GM12873 (cell line): ENCODE measurements around the gene PBX2.

Source experiments
- TF ChIP-seq, protein P1 (sequence below): IDR thresholded peaks from 2 replicates; pipeline ENCODE4 v1.5.1; 2012; ENCODE audit warnings: low read depth, mild to moderate bottlenecking, moderate library complexity, low read length, control low read depth; ENCODE audit not compliant: insufficient read depth; ENCODE audit errors: missing control alignments

The PBX2 gene

DNA sequence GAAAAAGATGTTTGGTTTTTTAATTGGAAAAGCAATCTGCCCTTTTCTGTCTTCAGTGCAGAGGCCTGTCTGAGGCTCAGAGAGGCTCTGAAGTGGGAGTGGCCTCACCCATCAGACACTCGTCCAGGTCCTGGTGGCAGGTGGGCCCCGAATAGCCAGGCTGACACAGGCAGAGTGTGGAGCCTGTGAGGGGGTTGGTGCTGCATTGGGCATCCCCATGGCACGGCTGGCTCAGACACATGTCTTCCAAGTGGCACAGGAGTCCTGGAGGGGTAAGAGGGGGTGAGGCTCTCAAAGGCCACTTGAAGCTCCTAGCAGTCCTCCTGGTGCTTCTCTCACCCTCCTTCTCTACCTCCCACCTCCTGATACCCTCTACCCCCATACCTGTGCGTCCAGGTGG, 30.0 kb upstream of the PBX2 start:
- TF ChIP-seq, protein P1, sequence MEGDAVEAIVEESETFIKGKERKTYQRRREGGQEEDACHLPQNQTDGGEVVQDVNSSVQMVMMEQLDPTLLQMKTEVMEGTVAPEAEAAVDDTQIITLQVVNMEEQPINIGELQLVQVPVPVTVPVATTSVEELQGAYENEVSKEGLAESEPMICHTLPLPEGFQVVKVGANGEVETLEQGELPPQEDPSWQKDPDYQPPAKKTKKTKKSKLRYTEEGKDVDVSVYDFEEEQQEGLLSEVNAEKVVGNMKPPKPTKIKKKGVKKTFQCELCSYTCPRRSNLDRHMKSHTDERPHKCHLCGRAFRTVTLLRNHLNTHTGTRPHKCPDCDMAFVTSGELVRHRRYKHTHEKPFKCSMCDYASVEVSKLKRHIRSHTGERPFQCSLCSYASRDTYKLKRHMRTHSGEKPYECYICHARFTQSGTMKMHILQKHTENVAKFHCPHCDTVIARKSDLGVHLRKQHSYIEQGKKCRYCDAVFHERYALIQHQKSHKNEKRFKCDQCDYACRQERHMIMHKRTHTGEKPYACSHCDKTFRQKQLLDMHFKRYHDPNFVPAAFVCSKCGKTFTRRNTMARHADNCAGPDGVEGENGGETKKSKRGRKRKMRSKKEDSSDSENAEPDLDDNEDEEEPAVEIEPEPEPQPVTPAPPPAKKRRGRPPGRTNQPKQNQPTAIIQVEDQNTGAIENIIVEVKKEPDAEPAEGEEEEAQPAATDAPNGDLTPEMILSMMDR, result no peak

- TF ChIP-seq, protein P1, result no peak
Observed at GRCh38 chr6:32218167-32218566, 28.2 kb upstream of the PBX2 start.

GRCh38 chr6:32216998-32217397, 27.0 kb upstream of the PBX2 start:
- TF ChIP-seq, protein P1, result no peak

GRCh38 chr6:32216285-32216684, 26.3 kb upstream of the PBX2 start:
- TF ChIP-seq, protein P1, result no peak

DNA sequence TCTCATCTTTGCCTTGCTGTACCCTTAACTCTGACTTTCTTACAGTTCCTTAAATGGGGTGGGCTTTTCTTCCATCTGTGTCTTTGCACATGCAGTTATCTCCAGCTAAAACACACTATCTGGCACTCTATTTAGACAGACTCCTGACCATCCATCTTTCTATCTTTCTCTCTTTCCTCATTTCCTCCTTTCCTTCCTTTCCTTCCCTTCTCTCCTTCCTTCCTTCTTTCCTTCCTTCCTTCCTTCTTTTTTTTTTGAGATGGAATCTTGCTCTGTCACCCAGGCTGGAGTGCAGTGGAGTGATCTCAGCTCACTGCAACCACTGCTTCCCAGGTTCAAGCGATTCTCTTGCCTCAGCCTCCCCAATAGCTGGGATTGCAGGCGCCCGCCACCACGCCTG, 25.6 kb upstream of the PBX2 start:
- TF ChIP-seq, protein P1, result no peak

DNA sequence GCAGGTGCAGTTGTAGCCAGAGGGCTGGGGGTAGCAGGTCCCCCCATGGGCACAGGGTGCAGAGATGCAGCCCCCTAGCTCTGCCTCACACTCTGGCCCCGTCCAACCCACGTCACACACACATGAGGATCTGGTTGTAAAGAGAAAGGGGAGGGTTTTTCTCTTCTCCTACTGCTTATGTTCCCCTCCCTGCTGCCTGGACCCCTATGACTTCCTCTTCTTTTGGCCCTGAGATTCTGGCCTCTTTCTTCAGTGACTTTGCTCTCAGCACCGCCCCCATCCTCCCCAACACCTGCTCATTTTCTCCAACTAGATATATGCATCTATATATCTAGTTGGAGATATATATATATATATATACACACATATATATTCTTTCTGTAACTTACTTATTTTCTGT, 24.1 kb upstream of the PBX2 start:
- TF ChIP-seq, protein P1, result no peak

- TF ChIP-seq, protein P1, result no peak
Observed at GRCh38 chr6:32213649-32214048, 23.6 kb upstream of the PBX2 start.
